WTC11 (cell line): Measurements from ENCODE around the gene CELF4.

ENCODE experiments used
- ATF6 ChIP-seq: sonication (generic); formaldehyde crosslinking; IDR thresholded peaks from 2 replicates; pipeline ENCODE4 v1.8.1; 2023; ENCODE audit warnings: mild to moderate bottlenecking, missing genetic modification reagents
- CBFB ChIP-seq: sonication (generic); formaldehyde crosslinking; IDR thresholded peaks from 2 replicates; pipeline ENCODE4 v1.8.1; 2022; ENCODE audit warnings: mild to moderate bottlenecking, low read depth, missing genetic modification reagents
- CREB1 ChIP-seq: sonication (generic); formaldehyde crosslinking; IDR thresholded peaks from 2 replicates; pipeline ENCODE4 v1.8.0; 2023; ENCODE audit warnings: mild to moderate bottlenecking, missing genetic modification reagents
- E2F5 ChIP-seq: sonication (generic); formaldehyde crosslinking; IDR thresholded peaks from 2 replicates; pipeline ENCODE4 v1.8.1; 2022; ENCODE audit warnings: mild to moderate bottlenecking, moderate library complexity, missing genetic modification reagents
- ESRRA ChIP-seq: sonication (generic); formaldehyde crosslinking; IDR thresholded peaks from 2 replicates; pipeline ENCODE4 v1.8.1; 2022; ENCODE audit warnings: mild to moderate bottlenecking, missing genetic modification reagents, borderline replicate concordance
- IRF2 ChIP-seq: sonication (generic); formaldehyde crosslinking; IDR thresholded peaks from 2 replicates; pipeline ENCODE4 v1.8.0; 2022; ENCODE audit warnings: low read depth, missing genetic modification reagents, borderline replicate concordance
- MAX ChIP-seq: sonication (generic); formaldehyde crosslinking; IDR thresholded peaks from 2 replicates; pipeline ENCODE4 v1.8.0; 2022; ENCODE audit warnings: mild to moderate bottlenecking, missing genetic modification reagents
- NR1H2 ChIP-seq: sonication (generic); formaldehyde crosslinking; IDR thresholded peaks from 2 replicates; pipeline ENCODE4 v1.9.0; 2021; ENCODE audit warnings: mild to moderate bottlenecking, moderate library complexity, missing genetic modification reagents
- PRRX2 ChIP-seq: fragments of 250-450 bp; sonication (Bioruptor Pico); IDR thresholded peaks from 2 replicates; pipeline ENCODE4 v1.8.0; 2021; ENCODE audit warnings: mild to moderate bottlenecking
- USF2 ChIP-seq: sonication (generic); formaldehyde crosslinking; IDR thresholded peaks from 2 replicates; pipeline ENCODE4 v1.8.1; 2023; ENCODE audit warnings: mild to moderate bottlenecking, missing genetic modification reagents, moderate library complexity
- ZNF219 ChIP-seq: sonication (generic); formaldehyde crosslinking; IDR thresholded peaks from 2 replicates; pipeline ENCODE4 v1.8.0; 2023; ENCODE audit warnings: missing genetic modification reagents, mild to moderate bottlenecking, borderline replicate concordance
- ZNF423 ChIP-seq: fragments of 250-450 bp; sonication (Bioruptor Pico); IDR thresholded peaks from 2 replicates; pipeline ENCODE4 v2.1.2; 2022; ENCODE audit warnings: mild to moderate bottlenecking, moderate library complexity
- TF ChIP-seq, protein P1 (sequence below): fragments of 200-600 bp; IDR thresholded peaks from 2 replicates; pipeline ENCODE4 v1.8.0; 2022; ENCODE audit warnings: antibody characterized with exemption

- no peak for TF ChIP-seq MAX
- TF ChIP-seq, protein P1, sequence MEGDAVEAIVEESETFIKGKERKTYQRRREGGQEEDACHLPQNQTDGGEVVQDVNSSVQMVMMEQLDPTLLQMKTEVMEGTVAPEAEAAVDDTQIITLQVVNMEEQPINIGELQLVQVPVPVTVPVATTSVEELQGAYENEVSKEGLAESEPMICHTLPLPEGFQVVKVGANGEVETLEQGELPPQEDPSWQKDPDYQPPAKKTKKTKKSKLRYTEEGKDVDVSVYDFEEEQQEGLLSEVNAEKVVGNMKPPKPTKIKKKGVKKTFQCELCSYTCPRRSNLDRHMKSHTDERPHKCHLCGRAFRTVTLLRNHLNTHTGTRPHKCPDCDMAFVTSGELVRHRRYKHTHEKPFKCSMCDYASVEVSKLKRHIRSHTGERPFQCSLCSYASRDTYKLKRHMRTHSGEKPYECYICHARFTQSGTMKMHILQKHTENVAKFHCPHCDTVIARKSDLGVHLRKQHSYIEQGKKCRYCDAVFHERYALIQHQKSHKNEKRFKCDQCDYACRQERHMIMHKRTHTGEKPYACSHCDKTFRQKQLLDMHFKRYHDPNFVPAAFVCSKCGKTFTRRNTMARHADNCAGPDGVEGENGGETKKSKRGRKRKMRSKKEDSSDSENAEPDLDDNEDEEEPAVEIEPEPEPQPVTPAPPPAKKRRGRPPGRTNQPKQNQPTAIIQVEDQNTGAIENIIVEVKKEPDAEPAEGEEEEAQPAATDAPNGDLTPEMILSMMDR, result no peak
- no peak for TF ChIP-seq CREB1 (CRISPR knock-in tag)
- TF ChIP-seq USF2, result no peak
- no peak for TF ChIP-seq ATF6 (CRISPR knock-in tag)
- TF ChIP-seq IRF2, result no peak
- TF ChIP-seq E2F5 (CRISPR knock-in tag), result no peak
- TF ChIP-seq NR1H2 (CRISPR knock-in tag), result no peak
- TF ChIP-seq ZNF219 (CRISPR knock-in tag), result no peak
- TF ChIP-seq ESRRA, result no peak
- TF ChIP-seq PRRX2 (CRISPR knock-in tag), result no peak
- no peak for TF ChIP-seq ZNF423 (CRISPR knock-in tag)
- TF ChIP-seq CBFB, result no peak
These were observed 150.8 kb downstream of the CELF4 start for GRCh38 chr18:37414816-37415215.
